ENCODE results near the gene VANGL1.

Gene VANGL1

GRCh38 chr1:115595279-115596079 lies 46.3 kb upstream of the VANGL1 start:
- no peak overlapping the region for H3K9ac ChIP-seq
- no peaks in the 10 kb centered on the region for H3K4me1 ChIP-seq (ENCODE audit: low read depth, poor library complexity, severe bottlenecking)
- H3K27me3 ChIP-seq (ENCODE audit: insufficient read depth, low read depth): no peaks in the 10 kb centered on the region
- no peak overlapping the region for H3K4me3 ChIP-seq (IDR thresholded peaks at IDR 0.05; ENCODE audit: insufficient read depth, low read depth, low read length)
- no peak overlapping the region for H2AFZ ChIP-seq (ENCODE audit: low read depth)
- TF ChIP-seq, protein P1, sequence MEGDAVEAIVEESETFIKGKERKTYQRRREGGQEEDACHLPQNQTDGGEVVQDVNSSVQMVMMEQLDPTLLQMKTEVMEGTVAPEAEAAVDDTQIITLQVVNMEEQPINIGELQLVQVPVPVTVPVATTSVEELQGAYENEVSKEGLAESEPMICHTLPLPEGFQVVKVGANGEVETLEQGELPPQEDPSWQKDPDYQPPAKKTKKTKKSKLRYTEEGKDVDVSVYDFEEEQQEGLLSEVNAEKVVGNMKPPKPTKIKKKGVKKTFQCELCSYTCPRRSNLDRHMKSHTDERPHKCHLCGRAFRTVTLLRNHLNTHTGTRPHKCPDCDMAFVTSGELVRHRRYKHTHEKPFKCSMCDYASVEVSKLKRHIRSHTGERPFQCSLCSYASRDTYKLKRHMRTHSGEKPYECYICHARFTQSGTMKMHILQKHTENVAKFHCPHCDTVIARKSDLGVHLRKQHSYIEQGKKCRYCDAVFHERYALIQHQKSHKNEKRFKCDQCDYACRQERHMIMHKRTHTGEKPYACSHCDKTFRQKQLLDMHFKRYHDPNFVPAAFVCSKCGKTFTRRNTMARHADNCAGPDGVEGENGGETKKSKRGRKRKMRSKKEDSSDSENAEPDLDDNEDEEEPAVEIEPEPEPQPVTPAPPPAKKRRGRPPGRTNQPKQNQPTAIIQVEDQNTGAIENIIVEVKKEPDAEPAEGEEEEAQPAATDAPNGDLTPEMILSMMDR (conservative IDR thresholded peaks at IDR 0.05; ENCODE audit: low read depth, low read length): peak; percentile 84
- H3K79me2 ChIP-seq (ENCODE audit: insufficient read depth, low read depth): no peaks in the 10 kb centered on the region
- H3K36me3 ChIP-seq (ENCODE audit: insufficient read depth): no peaks in the 10 kb centered on the region
- H3K4me2 ChIP-seq: no peak overlapping the region
- no peak overlapping the region for H3K27ac ChIP-seq
- no peaks in the 10 kb centered on the region for H4K20me1 ChIP-seq (ENCODE audit: insufficient read depth)

DNA sequence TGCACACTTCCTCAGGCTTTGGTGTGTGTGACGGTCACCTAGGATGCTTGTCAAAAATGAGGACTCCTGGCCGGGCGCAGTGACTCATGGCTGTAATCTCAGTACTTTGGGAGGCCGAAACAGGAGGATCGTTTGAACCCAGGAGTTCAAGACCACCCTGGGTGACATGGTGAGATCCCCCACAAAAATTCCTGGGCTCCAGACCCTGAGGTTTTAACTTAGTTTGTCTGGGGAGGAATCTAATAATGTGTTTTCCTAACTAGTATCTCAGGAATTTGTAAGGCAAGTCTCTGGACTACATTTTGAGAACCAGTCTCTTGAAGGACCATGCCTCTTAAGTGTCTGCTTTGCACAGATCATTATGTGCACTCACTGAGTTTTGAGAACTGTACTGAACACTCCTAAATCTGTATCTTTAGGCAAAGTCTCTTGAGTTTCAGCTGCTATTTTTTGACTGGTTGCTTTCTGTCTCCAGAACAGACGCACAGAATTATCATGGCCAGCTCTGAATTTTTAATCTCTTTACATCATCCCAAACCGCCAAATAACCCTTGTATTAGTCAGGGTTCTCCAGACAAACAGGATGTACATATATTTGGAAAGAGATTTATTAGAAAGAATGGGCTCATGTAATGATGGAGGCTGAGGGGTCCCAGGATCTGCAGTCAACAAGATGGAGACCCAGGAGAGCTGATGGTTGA lies 45.5 kb upstream of the VANGL1 start:
- no peaks in the 10 kb centered on the region for H3K36me3 ChIP-seq (ENCODE audit: insufficient read depth)
- TF ChIP-seq, protein P1 (conservative IDR thresholded peaks at IDR 0.05; ENCODE audit: low read depth, low read length): peak; percentile 38
- H2AFZ ChIP-seq (ENCODE audit: low read depth): no peak overlapping the region

GRCh38 chr1:115604508-115604907 lies 37.3 kb upstream of the VANGL1 start:
- TF ChIP-seq, protein P1 (conservative IDR thresholded peaks at IDR 0.05; ENCODE audit: low read depth, low read length): no peak
- no peak overlapping the region for H3K4me3 ChIP-seq (IDR thresholded peaks at IDR 0.05; ENCODE audit: insufficient read depth, low read depth, low read length)
- H3K4me2 ChIP-seq: no peak overlapping the region
- no peaks in the 10 kb centered on the region for H4K20me1 ChIP-seq (ENCODE audit: insufficient read depth)
- H3K4me1 ChIP-seq (ENCODE audit: low read depth, poor library complexity, severe bottlenecking): no peaks in the 10 kb centered on the region
- H3K36me3 ChIP-seq (ENCODE audit: insufficient read depth): no peaks in the 10 kb centered on the region
- no peak overlapping the region for H3K9ac ChIP-seq
- no peaks in the 10 kb centered on the region for H3K27me3 ChIP-seq (ENCODE audit: insufficient read depth, low read depth)
- no peaks in the 10 kb centered on the region for H3K79me2 ChIP-seq (ENCODE audit: insufficient read depth, low read depth)
- no peak overlapping the region for H2AFZ ChIP-seq (ENCODE audit: low read depth)
- no peak overlapping the region for H3K27ac ChIP-seq

More for the DNA sequence above, 45.5 kb upstream of the VANGL1 start:
- Histone ChIP-seq H3K27ac (no peak overlapping the region), H3K4me1 (ENCODE audit: low read depth, poor library complexity, severe bottlenecking) (no peaks in the 10 kb centered on the region), H3K9ac (no peak overlapping the region), H4K20me1 (ENCODE audit: insufficient read depth) (no peaks in the 10 kb centered on the region), H3K79me2 (ENCODE audit: insufficient read depth, low read depth) (no peaks in the 10 kb centered on the region), H3K27me3 (ENCODE audit: insufficient read depth, low read depth) (no peaks in the 10 kb centered on the region), H3K4me3 (IDR thresholded peaks at IDR 0.05; ENCODE audit: insufficient read depth, low read depth, low read length) (no peak overlapping the region), H3K4me2 (no peak overlapping the region)

- no peak overlapping the region for H3K4me2 ChIP-seq
- H3K27ac ChIP-seq: no peak overlapping the region
- H4K20me1 ChIP-seq (ENCODE audit: insufficient read depth): no peaks in the 10 kb centered on the region
- TF ChIP-seq, protein P1 (conservative IDR thresholded peaks at IDR 0.05; ENCODE audit: low read depth, low read length): no peak
- H3K4me1 ChIP-seq (ENCODE audit: low read depth, poor library complexity, severe bottlenecking): no peaks in the 10 kb centered on the region
- H3K4me3 ChIP-seq (IDR thresholded peaks at IDR 0.05; ENCODE audit: insufficient read depth, low read depth, low read length): no peak overlapping the region
- no peak overlapping the region for H3K9ac ChIP-seq
- no peak overlapping the region for H2AFZ ChIP-seq (ENCODE audit: low read depth)
- H3K79me2 ChIP-seq (ENCODE audit: insufficient read depth, low read depth): no peaks in the 10 kb centered on the region
- H3K27me3 ChIP-seq (ENCODE audit: insufficient read depth, low read depth): no peaks in the 10 kb centered on the region
- no peaks in the 10 kb centered on the region for H3K36me3 ChIP-seq (ENCODE audit: insufficient read depth)
These were observed 35.5 kb upstream of the VANGL1 start for GRCh38 chr1:115606305-115606704.
